A673 (cell line): ENCODE data around the gene STK10.

ENCODE experiments used
- EZH2 ChIP-seq: fragments of 200-600 bp; sonication (generic); IDR thresholded peaks from 2 replicates; pipeline ENCODE4 v1.6.1; 2017; ENCODE audit warnings: borderline replicate concordance, low read depth, mild to moderate bottlenecking, mixed read lengths, antibody characterized with exemption, low read length; ENCODE audit not compliant: poor library complexity, severe bottlenecking
- TF ChIP-seq, protein P1 (sequence below): fragments of 300-800, 200-600 bp; sonication (generic); conservative IDR thresholded peaks from 2 replicates; pipeline ENCODE4 v1.5.1; 2017; ENCODE audit warnings: low read depth, mild to moderate bottlenecking, antibody characterized with exemption, low read length, moderate library complexity, mixed read lengths

DNA sequence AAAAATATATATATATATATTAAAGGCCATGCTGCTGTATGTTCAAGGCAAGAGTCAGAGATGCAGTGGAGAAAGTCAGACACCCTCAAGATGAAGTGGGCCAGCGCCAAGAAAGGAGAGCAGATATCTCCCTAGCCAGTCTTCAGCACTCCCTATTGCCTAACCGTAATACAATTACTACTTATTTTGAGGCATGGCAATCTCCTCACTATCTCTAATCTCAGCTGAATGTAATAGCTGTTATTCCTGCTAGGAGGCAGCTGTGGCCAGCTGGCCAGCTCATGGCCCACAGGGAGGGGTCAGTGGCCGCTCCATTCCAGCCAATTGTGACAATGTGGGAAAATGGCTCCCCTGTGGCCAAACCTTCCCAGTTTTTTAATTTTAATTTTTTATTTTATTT, 94.1 kb downstream of the STK10 start:
- TF ChIP-seq, protein P1, sequence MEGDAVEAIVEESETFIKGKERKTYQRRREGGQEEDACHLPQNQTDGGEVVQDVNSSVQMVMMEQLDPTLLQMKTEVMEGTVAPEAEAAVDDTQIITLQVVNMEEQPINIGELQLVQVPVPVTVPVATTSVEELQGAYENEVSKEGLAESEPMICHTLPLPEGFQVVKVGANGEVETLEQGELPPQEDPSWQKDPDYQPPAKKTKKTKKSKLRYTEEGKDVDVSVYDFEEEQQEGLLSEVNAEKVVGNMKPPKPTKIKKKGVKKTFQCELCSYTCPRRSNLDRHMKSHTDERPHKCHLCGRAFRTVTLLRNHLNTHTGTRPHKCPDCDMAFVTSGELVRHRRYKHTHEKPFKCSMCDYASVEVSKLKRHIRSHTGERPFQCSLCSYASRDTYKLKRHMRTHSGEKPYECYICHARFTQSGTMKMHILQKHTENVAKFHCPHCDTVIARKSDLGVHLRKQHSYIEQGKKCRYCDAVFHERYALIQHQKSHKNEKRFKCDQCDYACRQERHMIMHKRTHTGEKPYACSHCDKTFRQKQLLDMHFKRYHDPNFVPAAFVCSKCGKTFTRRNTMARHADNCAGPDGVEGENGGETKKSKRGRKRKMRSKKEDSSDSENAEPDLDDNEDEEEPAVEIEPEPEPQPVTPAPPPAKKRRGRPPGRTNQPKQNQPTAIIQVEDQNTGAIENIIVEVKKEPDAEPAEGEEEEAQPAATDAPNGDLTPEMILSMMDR, result no peak
- no peak for TF ChIP-seq EZH2
